Measurements from ENCODE around the gene PXDN. TPM values are rescaled to one million over a fixed set of nuclear protein-coding genes. Genes with fewer than 3 reads are reported as not detected.

The PXDN gene
- total RNA-seq, 1 donor, result 137 TPM

GRCh38 chr2:1639086-1639858 lies 105.0 kb downstream of the PXDN start:
- no peak for TF ChIP-seq CTCF (IDR thresholded peaks at IDR 0.05; ENCODE audit: insufficient read depth, low read length)
- no peak for DNase-seq (ENCODE audit: low read depth)
- no peak overlapping the region for H3K4me3 ChIP-seq (ENCODE audit: low read depth, low read length)

- DNase-seq (ENCODE audit: low read depth), result no peak
- no peak for TF ChIP-seq CTCF (IDR thresholded peaks at IDR 0.05; ENCODE audit: insufficient read depth, low read length)
- H3K4me3 ChIP-seq (ENCODE audit: low read depth, low read length), result no peak overlapping the region
These were observed 105.9 kb downstream of the PXDN start for GRCh38 chr2:1638281-1638860.

GRCh38 chr2:1636791-1637415 lies 107.4 kb downstream of the PXDN start:
- no peak for TF ChIP-seq CTCF (IDR thresholded peaks at IDR 0.05; ENCODE audit: insufficient read depth, low read length)
- H3K4me3 ChIP-seq (ENCODE audit: low read depth, low read length), result no peak overlapping the region
- DNase-seq (ENCODE audit: low read depth), result no peak

GRCh38 chr2:1635823-1636222 lies 108.5 kb downstream of the PXDN start:
- TF ChIP-seq CTCF (IDR thresholded peaks at IDR 0.05; ENCODE audit: insufficient read depth, low read length), result no peak
- no peak overlapping the region for H3K4me3 ChIP-seq (ENCODE audit: low read depth, low read length)
- DNase-seq (ENCODE audit: low read depth), result no peak

GRCh38 chr2:1634681-1635341 lies 109.5 kb downstream of the PXDN start:
- no peak for DNase-seq (ENCODE audit: low read depth)
- H3K4me3 ChIP-seq (ENCODE audit: low read depth, low read length), result no peak overlapping the region
- TF ChIP-seq CTCF (IDR thresholded peaks at IDR 0.05; ENCODE audit: insufficient read depth, low read length), result no peak

GRCh38 chr2:1633936-1634587 lies 110.3 kb downstream of the PXDN start:
- DNase-seq (ENCODE audit: low read depth), result no peak
- no peak overlapping the region for H3K4me3 ChIP-seq (ENCODE audit: low read depth, low read length)
- no peak for TF ChIP-seq CTCF (IDR thresholded peaks at IDR 0.05; ENCODE audit: insufficient read depth, low read length)

Data from fibroblast of the aortic adventitia (primary cell).